GM11168 (cell line): Measurements from ENCODE around the gene SERGEF.
"Not testable (repeated sequence)": the region's sequence is repeated elsewhere in the genome, so short reads cannot be mapped to it uniquely, and the experiment has no call there.

ENCODE experiments used
- in situ Hi-C: fragments of 300-500 bp; cut with MboI; formaldehyde crosslinking; loops from one replicate; pipeline ENCODE4 v1.12.0; 2022; ENCODE audit warnings: low sequenced_read_pairs; ENCODE audit not compliant: unreplicated experiment

The SERGEF gene

GRCh38 chr11:17875891-17876290, 137.0 kb downstream of the SERGEF start:
- in situ Hi-C loops = no loop called here

GRCh38 chr11:17873586-17873985, 139.3 kb downstream of the SERGEF start:
- in situ Hi-C loops = no loop called here

- in situ Hi-C loops = not testable (repeated sequence)
Observed at GRCh38 chr11:17868398-17868797, 144.4 kb downstream of the SERGEF start.

- in situ Hi-C loops = no loop called here
Observed at GRCh38 chr11:17867341-17867740, 145.5 kb downstream of the SERGEF start.

GRCh38 chr11:17865765-17866428, 146.9 kb downstream of the SERGEF start:
- in situ Hi-C loops = no loop called here

GRCh38 chr11:17864478-17864941, 148.3 kb downstream of the SERGEF start:
- in situ Hi-C loops = no loop called here

GRCh38 chr11:17861036-17861755, 151.7 kb downstream of the SERGEF start:
- in situ Hi-C loops = no loop called here

- in situ Hi-C loops = no loop called here
Observed at GRCh38 chr11:17859552-17859951, 153.3 kb downstream of the SERGEF start.

- in situ Hi-C loops = no loop called here
Observed at GRCh38 chr11:17855531-17856290, 157.1 kb downstream of the SERGEF start.

GRCh38 chr11:17853280-17853679, 159.6 kb downstream of the SERGEF start:
- in situ Hi-C loops = no loop called here

- in situ Hi-C loops = no loop called here
Observed at GRCh38 chr11:17852246-17852645, 160.6 kb downstream of the SERGEF start.

GRCh38 chr11:17851697-17852096, 161.2 kb downstream of the SERGEF start:
- in situ Hi-C loops = no loop called here

GRCh38 chr11:17850336-17850735, 162.5 kb downstream of the SERGEF start:
- in situ Hi-C loops = no loop called here

GRCh38 chr11:17848715-17849114, 164.1 kb downstream of the SERGEF start:
- in situ Hi-C loops = no loop called here

GRCh38 chr11:17846852-17847453, 165.9 kb downstream of the SERGEF start:
- in situ Hi-C loops = no loop called here

- in situ Hi-C loops = no loop called here
Observed at GRCh38 chr11:17845431-17845881, 167.4 kb downstream of the SERGEF start.

GRCh38 chr11:17840101-17840548, 172.7 kb downstream of the SERGEF start:
- in situ Hi-C loops = no loop called here

- in situ Hi-C loops = no loop called here
Observed at GRCh38 chr11:17839450-17839849, 173.4 kb downstream of the SERGEF start.

- in situ Hi-C loops = no loop called here
Observed at GRCh38 chr11:17838102-17838501, 174.7 kb downstream of the SERGEF start.

GRCh38 chr11:17831883-17832282, 181.0 kb downstream of the SERGEF start:
- in situ Hi-C loops = no loop called here
